Sigmoid colon (tissue), 4 donors: ENCODE data around the gene BCORL1.

Source experiments
- CTCF ChIP-seq, 4 experiments: fragments of 450-650 bp in 3 of 4; fragments of 200-600 bp in 1 of 4; IDR thresholded peaks; one replicate each; pipeline ENCODE4 v1.5.1; 2016 to 2019; ENCODE audit warnings: antibody characterized with exemption in 4 of 4, mild to moderate bottlenecking in 3 of 4, moderate library complexity in 2 of 4
- EP300 ChIP-seq, 4 donors: sonication (generic); formaldehyde crosslinking; IDR thresholded peaks; one replicate each; pipeline ENCODE4 v1.6.1; 2017; ENCODE audit warnings: antibody characterized with exemption in 4 of 4
- POLR2A ChIP-seq, 2 donors: fragments of 450-650 bp; IDR thresholded peaks; one replicate each; pipeline ENCODE4 v1.6.1; 2016; ENCODE audit warnings: antibody characterized with exemption in 2 of 2, mild to moderate bottlenecking in 2 of 2, moderate library complexity in 2 of 2
- POLR2AphosphoS5 ChIP-seq, 4 donors: sonication (generic); formaldehyde crosslinking; IDR thresholded peaks; one replicate each; pipeline ENCODE4 v1.6.1; 2017; ENCODE audit warnings: antibody characterized with exemption in 4 of 4

GRCh38 chrX:130080791-130081367, 98.4 kb downstream of the BCORL1 start:
- TF ChIP-seq CTCF (IDR thresholded peaks at IDR 0.05) = no peak
- no peak for TF ChIP-seq POLR2A (IDR thresholded peaks at IDR 0.05)
- TF ChIP-seq EP300 (IDR thresholded peaks at IDR 0.05) = no peak
- TF ChIP-seq POLR2AphosphoS5 (IDR thresholded peaks at IDR 0.05) = no peak
